Pulmonary artery endothelial cell (primary cell): ENCODE data around the gene IL16. TPM values are rescaled to one million over a fixed set of nuclear protein-coding genes. Genes with fewer than 3 reads are reported as not detected.

Experiments
- total RNA-seq: library from RNA; depleted of rRNA; stranded (reverse); fragments of >200 nt; gene quantifications from 2 replicates; pipeline ENCODE4 v1.2.3, GENCODE V29; 2014

IL16 gene
- total RNA-seq, 1 donor from 2014 or later = 0.20 TPM

Other genes starting within 250 kb of the IL16 start
- 19.0 and 24.2 TPM in 2 replicates for gene MESD, start 207.1 kb upstream of the IL16 start, total RNA-seq
- 13.7 and 13.8 TPM in 2 replicates for gene TLNRD1, start 196.0 kb upstream of the IL16 start, total RNA-seq
- 0.26 and 0.78 TPM in 2 replicates for gene CFAP161, start 62.6 kb upstream of the IL16 start, total RNA-seq
- gene STARD5, start 127.3 kb downstream of the IL16 start, total RNA-seq = 0.20 and 0.71 TPM in 2 replicates
- not detected in 2 replicates for gene TMC3, start 177.3 kb downstream of the IL16 start, total RNA-seq